Tibial nerve (tissue), 4 donors: ENCODE results near the gene AOPEP. TPM values are rescaled to one million over a fixed set of nuclear protein-coding genes. Genes with fewer than 3 reads are reported as not detected.
A peak's percentile ranks its signal among the peaks of the same experiment; 100 is the strongest.

Experiments
- DNase-seq, 2 donors: peaks; one replicate each; pipeline ENCODE4 v3.0.0-alpha.2; 2019; ENCODE audit warnings: low spot score in 2 of 2
- H3K27ac ChIP-seq, 4 donors: fragments of 200-600 bp; sonication (generic) in 3 of 4; one replicate each; pipeline ENCODE4 v1.5.1; 2017 to 2019; ENCODE audit warnings: mild to moderate bottlenecking in 1 of 4
- H3K27me3 ChIP-seq, 2 donors: fragments of 200-600 bp; sonication (generic) in 1 of 2; one replicate each; pipeline versions ENCODE4 v1.5.1 to v1.6.0; 2017 to 2019
- H3K36me3 ChIP-seq, 3 donors: fragments of 200-600 bp; sonication (generic); one replicate each; pipeline ENCODE4 v1.5.1; 2018 to 2019
- H3K4me1 ChIP-seq, 4 donors: fragments of 200-600 bp; sonication (generic) in 3 of 4; one replicate each; pipeline ENCODE4 v1.5.1; 2017 to 2019
- H3K4me3 ChIP-seq, 4 donors: fragments of 200-600 bp; sonication (generic) in 3 of 4; one replicate each; pipeline ENCODE4 v1.5.1; 2017 to 2019; ENCODE audit warnings: mild to moderate bottlenecking in 1 of 4, moderate library complexity in 1 of 4
- H3K9me3 ChIP-seq, 4 donors: fragments of 200-600 bp; sonication (generic) in 3 of 4; one replicate each; pipeline ENCODE4 v1.5.1; 2017 to 2019
- EP300 ChIP-seq, 2 donors: sonication (generic); formaldehyde crosslinking; IDR thresholded peaks; one replicate each; pipeline ENCODE4 v1.6.1; 2017; ENCODE audit warnings: antibody characterized with exemption in 2 of 2, mild to moderate bottlenecking in 1 of 2
- POLR2A ChIP-seq, 2 donors: fragments of 450-650 bp; IDR thresholded peaks; one replicate each; pipeline ENCODE4 v1.6.1; 2017; ENCODE audit warnings: antibody characterized with exemption in 2 of 2, mild to moderate bottlenecking in 2 of 2, moderate library complexity in 2 of 2
- WGBS, 2 donors: methylation state at CpG; one replicate each; pipeline ENCODE4 v1.1.5; 2018; 5-methylcytosine and 5-hydroxymethylcytosine counted together
- total RNA-seq, 4 donors: library from RNA; depleted of rRNA; stranded (reverse); fragments of >200 nt; gene quantifications; one replicate each; pipeline ENCODE4 v1.1.0, GENCODE V29; 2016
- TF ChIP-seq, protein P1 (sequence below), 5 experiments: fragments of 200-600 bp in 3 of 5; fragments of 450-650 bp in 2 of 5; sonication (generic) in 3 of 5; IDR thresholded peaks; one replicate each; pipeline ENCODE4 v1.5.1; 2016 to 2019; ENCODE audit warnings: antibody characterized with exemption in 5 of 5, mild to moderate bottlenecking in 3 of 5, moderate library complexity in 2 of 5

The AOPEP gene
- total RNA-seq, 4 donors from 2014 or later: 236 to 323 (median 265) TPM

DNA sequence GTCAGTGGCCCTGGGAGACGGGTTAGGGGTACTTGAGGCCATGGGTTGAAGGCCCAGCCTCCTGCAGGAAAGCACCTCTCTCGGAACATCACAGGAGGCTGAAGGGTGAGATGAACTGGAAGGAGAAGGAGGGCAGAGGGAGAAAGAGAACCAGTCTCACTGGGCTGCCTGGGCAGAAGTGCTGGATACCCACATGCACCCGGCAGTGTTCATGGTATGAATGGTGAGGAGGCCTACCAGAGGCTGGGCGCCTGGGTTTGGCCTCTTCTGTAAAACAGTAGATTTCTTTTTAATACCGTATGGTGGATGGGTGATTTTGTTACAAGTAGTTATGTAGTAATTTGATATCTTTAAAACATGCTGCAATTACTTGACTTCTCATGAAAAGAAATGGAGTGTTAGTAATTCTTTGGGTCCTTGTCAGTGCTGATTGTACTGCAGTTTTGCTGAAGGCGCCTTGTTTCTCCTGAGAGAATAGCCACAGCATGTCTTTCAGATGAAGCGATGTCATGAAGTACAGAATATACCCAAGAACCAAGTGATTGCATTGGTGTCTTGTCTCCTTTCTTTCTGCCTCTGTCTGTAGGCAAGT, 332.4 kb downstream of the AOPEP start:
- Histone ChIP-seq H3K4me3 (peak overlapping the region in 3 of 4 donors; percentile 9 to 16 (median 13)), H3K4me1 (peaks cover 0 to 100% (median 78%) of the 10 kb centered on the region in 4 donors), H3K27ac (peak overlapping the region; percentile 39 to 93 (median 76))

DNA sequence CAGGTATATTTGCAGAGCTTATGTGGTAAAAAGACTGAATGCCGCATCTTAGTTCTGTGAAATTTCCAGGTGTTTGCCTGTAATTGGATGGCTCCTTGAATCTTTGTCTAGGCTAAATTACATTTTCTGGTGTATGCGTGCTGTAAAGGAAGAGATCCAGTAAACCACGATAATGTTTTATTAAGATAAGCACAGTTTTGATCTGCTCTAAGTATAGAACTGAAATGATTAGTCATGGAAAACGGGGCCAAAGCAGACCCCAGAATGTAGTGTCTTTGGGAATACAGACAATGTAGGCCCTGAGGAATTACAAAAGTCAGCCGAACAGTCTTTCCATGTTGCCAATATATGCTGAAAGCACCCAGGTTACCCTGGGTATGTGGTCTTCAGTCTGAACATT, 333.7 kb downstream of the AOPEP start:
- Histone ChIP-seq H3K27ac (peak overlapping the region in 3 of 4 donors; percentile 38 to 93 (median 84)), H3K36me3 (peaks cover 0 to 33% (median 0%) of the 10 kb centered on the region in 3 donors), H3K9me3 (no peaks in the 10 kb centered on the region), H3K4me1 (peaks cover 0 to 100% (median 76%) of the 10 kb centered on the region in 4 donors), H3K27me3 (no peaks in the 10 kb centered on the region), H3K4me3 (no peak overlapping the region)
- TF ChIP-seq POLR2A (IDR thresholded peaks at IDR 0.05): no peak
- TF ChIP-seq, protein P1, sequence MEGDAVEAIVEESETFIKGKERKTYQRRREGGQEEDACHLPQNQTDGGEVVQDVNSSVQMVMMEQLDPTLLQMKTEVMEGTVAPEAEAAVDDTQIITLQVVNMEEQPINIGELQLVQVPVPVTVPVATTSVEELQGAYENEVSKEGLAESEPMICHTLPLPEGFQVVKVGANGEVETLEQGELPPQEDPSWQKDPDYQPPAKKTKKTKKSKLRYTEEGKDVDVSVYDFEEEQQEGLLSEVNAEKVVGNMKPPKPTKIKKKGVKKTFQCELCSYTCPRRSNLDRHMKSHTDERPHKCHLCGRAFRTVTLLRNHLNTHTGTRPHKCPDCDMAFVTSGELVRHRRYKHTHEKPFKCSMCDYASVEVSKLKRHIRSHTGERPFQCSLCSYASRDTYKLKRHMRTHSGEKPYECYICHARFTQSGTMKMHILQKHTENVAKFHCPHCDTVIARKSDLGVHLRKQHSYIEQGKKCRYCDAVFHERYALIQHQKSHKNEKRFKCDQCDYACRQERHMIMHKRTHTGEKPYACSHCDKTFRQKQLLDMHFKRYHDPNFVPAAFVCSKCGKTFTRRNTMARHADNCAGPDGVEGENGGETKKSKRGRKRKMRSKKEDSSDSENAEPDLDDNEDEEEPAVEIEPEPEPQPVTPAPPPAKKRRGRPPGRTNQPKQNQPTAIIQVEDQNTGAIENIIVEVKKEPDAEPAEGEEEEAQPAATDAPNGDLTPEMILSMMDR (IDR thresholded peaks at IDR 0.05): no peak
- TF ChIP-seq EP300 (IDR thresholded peaks at IDR 0.05): no peak
- WGBS, 2 donors: 39 to 44% methylated on average over 5 of the region's 5 CpGs
- no peak for DNase-seq

More for the DNA sequence above, 332.4 kb downstream of the AOPEP start:
- no peaks in the 10 kb centered on the region for H3K27me3 ChIP-seq
- DNase-seq: no peak
- peaks cover 0 to 23% (median 0%) of the 10 kb centered on the region in 3 donors for H3K36me3 ChIP-seq
- 40 to 49% methylated on average over 7 of the region's 7 CpGs for WGBS, 2 donors
- TF ChIP-seq, protein P1 (IDR thresholded peaks at IDR 0.05): no peak
- no peak for TF ChIP-seq POLR2A (IDR thresholded peaks at IDR 0.05)
- TF ChIP-seq EP300 (IDR thresholded peaks at IDR 0.05): no peak
- H3K9me3 ChIP-seq: no peaks in the 10 kb centered on the region

DNA sequence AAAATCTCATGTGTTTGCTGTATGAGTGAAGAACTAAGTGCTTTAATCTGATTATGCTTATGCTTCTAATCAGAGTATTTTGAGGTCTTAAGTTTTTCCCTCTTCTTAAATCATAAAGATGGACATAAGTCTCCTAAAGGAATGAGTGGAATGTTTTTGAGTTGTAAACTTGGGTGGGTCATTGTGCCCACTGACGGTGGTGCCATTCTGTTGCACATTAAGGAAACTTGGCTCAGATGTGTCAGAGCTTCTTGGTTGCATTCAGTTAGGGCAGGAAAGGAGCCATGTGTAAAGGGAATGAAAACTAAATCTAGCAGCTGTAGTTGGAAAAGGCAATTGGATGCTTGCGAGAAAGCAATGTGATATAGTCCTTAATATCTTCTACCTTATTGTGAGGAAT, 334.4 kb downstream of the AOPEP start:
- no peak for DNase-seq
- WGBS, 2 donors: 57 to 58% methylated on average over 2 of the region's 2 CpGs
- H3K4me1 ChIP-seq: peaks cover 0 to 100% (median 78%) of the 10 kb centered on the region in 4 donors
- peaks cover 0 to 33% (median 0%) of the 10 kb centered on the region in 3 donors for H3K36me3 ChIP-seq
- TF ChIP-seq POLR2A (IDR thresholded peaks at IDR 0.05) (no peak), EP300 (IDR thresholded peaks at IDR 0.05) (no peak)
- TF ChIP-seq, protein P1 (IDR thresholded peaks at IDR 0.05): no peak
- no peak overlapping the region for H3K4me3 ChIP-seq
- H3K27me3 ChIP-seq: no peaks in the 10 kb centered on the region
- H3K9me3 ChIP-seq: no peaks in the 10 kb centered on the region
- peak overlapping the region in 2 of 4 donors; percentile 84 to 93 for H3K27ac ChIP-seq

DNA sequence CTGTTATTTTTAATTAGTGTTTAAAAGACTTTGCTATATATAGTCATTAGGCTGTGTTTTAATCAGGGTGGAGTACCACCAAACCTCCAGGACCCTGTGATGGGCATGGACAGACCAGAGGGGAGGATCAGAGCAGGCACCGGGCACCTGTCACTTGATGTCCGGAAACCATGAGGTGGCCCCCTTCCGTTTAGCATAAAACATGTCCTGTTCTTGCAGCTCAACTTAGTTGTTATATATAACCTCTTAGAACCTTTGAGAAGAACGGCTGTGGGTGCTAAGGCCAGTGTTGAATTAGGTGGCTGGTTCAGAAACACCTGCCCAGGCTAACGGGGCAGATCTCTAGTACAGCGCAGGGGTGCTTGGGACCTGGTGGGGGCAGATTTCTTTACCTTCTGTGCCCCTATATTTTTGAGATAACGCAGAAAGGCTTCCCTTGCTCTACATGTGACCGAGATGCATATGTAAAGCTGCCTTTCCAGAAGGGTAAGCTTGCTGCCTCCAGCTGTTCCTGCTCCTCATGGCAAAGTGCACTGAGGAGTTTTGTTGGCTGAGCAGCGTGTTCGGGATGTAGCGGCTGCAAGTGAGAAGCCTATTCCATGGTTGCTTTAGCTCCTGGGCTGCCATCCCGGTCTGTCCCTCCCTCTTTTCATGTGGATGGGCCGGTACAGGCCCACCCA, 335.6 kb downstream of the AOPEP start:
- peaks cover 0 to 100% (median 78%) of the 10 kb centered on the region in 4 donors for H3K4me1 ChIP-seq
- H3K27me3 ChIP-seq: no peaks in the 10 kb centered on the region
- H3K27ac ChIP-seq: peak overlapping the region; percentile 16 to 93 (median 54)
- WGBS, 2 donors: 50 to 61% methylated on average over 12 to 13 of the region's 13 CpGs
- DNase-seq: no peak
- no peaks in the 10 kb centered on the region for H3K9me3 ChIP-seq
- H3K4me3 ChIP-seq: no peak overlapping the region
- no peak for TF ChIP-seq POLR2A (IDR thresholded peaks at IDR 0.05)
- TF ChIP-seq, protein P1 (IDR thresholded peaks at IDR 0.05): no peak
- no peak for TF ChIP-seq EP300 (IDR thresholded peaks at IDR 0.05)
- H3K36me3 ChIP-seq: peaks cover 0 to 42% (median 0%) of the 10 kb centered on the region in 3 donors

DNA sequence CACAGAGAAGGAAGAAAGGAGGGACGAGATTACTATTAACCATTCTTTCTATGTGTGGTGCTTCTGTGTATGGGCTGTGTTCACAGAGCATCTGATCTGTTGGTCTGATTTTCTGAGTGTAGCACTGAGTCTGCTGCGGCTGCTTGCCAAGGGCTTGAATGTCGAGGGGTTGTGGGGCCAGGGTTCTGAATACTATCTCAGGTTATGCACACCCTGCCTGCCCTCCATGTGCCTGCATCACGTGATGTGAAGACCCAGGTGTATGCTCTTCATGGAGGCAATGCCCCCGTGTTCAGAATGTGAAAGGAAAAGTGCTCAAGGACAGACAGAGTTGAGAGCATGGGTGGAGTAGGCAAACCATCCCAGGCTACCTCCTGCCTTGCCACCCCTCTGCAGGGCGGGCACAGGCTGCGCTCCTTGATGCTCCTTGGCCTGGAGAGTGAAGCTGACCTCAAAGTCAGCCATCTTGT, 336.1 kb downstream of the AOPEP start:
- Histone ChIP-seq H3K27me3 (no peaks in the 10 kb centered on the region), H3K27ac (peak overlapping the region; percentile 16 to 93 (median 54)), H3K9me3 (no peaks in the 10 kb centered on the region), H3K4me1 (peaks cover 0 to 100% (median 78%) of the 10 kb centered on the region in 4 donors), H3K36me3 (peaks cover 0 to 47% (median 0%) of the 10 kb centered on the region in 3 donors), H3K4me3 (no peak overlapping the region)
- no peak for DNase-seq
- TF ChIP-seq, protein P1 (IDR thresholded peaks at IDR 0.05): no peak
- TF ChIP-seq EP300 (IDR thresholded peaks at IDR 0.05) (no peak), POLR2A (IDR thresholded peaks at IDR 0.05) (no peak)
- WGBS, 2 donors: 55 to 58% methylated on average over 7 of the region's 7 CpGs
